GM19035 (cell line): Measurements from ENCODE around the gene OR52K1.
"Not testable (repeated sequence)": the region's sequence is repeated elsewhere in the genome, so short reads cannot be mapped to it uniquely, and the experiment has no call there.

Experiments used
- ATAC-seq: cut with Tn5 transposase; IDR thresholded peaks from one replicate; pipeline ENCODE4 v1.9.1; 2021; ENCODE audit not compliant: unreplicated experiment

Gene OR52K1

DNA sequence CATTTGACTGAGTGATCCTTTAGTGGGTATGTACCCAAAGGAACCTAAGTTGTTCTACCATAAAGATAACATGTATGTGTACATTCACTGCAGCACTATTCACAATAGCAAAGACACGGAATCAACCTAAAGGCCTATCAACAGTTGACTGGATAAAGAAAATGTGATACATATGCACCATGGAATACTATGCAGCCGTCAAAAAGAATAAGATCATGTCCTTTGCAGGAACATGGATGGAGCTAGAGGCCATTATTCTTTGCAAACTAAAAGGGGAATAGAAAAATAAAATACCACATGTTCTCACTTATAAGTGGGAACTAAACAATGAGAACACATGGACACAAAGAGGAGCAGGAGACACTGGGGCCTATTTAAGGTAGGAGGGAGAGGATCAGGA is 9.0 kb downstream of the OR52K1 start:
- ATAC-seq: not testable (repeated sequence)

DNA sequence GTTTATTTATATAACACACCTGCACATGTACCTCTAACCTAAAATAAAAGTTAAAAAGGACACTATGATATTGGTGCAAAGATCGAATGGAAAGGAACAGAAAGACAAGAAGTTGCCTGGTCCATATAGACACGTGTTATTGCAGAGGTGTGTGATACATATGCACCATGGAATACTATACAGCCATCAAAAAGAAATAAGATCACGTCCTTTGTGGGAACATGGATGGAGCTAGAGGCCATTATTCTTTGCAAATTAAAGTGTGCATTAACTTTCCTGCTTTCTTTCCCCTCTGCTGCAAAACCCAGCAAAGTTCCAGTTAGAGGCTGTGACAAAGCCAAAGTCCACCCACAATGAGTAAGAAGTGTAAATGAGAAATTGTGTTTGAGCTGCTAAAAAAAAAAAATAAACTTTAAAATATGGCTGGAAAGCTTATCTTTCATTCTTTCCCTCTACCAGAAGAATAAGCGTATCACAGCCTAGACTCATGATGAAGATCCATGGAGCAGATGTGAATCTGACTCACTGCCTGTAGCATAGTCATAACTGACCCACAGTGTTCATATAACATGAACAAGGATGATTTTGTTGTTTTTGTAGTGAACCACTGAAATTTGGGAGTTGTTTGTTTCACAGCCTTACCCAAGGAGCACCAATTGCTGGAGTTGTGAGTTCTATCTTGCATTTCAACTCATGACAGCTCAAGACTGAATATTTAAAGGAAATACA is 9.6 kb downstream of the OR52K1 start:
- ATAC-seq: no peak

DNA sequence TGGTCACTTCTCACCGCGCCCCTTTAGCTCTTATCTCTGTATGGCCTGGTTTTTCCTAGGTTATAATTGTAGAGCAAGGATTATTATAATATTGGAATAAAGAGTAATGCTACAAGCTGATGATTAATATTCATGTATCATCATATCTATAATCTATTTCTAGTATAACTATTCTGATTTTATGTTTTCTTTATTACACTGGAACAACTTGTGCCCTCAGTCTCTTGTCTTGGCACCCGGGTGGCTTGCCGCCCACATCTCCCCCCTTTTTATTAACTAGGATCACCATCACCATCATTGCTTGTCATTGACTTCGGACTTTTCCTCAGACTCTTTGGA is 11.0 kb downstream of the OR52K1 start:
- no peak for ATAC-seq

DNA sequence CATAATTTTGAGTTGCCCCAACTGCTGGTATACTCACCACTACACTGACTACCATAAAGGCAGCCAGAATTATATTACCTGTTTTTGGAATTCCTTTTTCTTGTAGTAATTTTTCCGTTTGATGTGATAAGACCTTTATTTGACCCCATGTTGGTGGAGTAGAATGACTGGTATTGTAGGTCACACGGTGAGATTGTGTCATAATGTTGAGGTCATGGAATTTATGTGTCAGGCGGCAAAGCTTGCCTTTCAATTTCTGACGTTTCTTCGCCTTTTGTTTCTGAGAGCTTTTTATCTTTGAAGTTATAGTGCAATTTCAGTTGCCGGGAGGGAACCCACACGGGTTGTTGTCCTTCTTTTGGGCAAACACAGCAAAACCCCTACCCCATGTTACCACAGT is 13.0 kb downstream of the OR52K1 start:
- ATAC-seq: no peak

DNA sequence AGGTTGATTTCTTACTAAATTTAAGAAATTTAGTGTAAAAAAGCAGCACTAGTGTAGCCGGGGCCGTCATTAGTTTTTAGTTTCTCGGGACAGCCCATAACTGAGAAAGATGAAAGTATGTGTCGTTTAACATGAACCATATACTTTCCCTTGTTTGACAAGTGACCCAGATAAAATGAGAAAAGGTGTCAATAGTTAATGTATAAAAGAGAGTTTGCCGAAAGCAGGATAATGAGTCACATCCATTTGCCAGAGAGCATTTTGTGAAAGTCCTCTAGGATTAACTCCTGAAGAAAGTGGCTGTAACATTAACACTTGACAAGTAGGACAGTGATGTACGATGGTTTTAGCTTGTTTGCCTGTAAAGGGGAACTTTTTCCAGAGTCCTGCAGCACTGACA is 13.5 kb downstream of the OR52K1 start:
- no peak for ATAC-seq

DNA sequence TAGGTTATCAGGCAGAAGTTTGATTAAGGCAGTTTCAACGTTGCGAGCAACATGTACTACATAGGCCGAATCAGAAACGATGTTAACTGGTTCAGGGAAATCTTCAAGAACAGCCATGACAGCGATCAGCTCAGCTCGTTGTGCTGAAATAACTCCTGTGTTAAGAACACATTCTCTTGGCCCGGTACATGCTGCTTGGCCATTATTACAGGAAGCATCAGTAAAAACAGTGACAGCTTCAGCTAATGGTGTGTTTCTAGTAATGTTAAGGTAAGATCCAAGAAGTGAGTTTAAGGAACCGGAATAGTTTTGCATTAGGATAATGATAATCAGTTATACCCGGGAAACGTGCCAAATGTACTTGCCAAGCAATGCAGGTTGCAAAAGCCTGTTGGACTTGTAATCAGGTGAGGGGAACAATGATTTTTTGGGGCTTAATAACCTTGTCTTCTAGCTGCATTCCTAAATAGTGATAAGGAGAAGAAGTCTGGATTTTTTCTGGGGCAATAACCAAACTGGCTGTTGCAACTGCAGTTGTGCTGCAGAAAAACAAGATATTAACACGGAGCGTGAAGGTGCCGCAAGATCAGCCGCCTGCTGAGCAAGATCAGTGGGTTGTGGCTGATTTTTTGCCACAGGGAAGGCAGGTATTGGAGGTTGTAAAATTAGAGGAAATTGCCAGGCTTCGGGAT is 14.3 kb downstream of the OR52K1 start:
- no peak for ATAC-seq

DNA sequence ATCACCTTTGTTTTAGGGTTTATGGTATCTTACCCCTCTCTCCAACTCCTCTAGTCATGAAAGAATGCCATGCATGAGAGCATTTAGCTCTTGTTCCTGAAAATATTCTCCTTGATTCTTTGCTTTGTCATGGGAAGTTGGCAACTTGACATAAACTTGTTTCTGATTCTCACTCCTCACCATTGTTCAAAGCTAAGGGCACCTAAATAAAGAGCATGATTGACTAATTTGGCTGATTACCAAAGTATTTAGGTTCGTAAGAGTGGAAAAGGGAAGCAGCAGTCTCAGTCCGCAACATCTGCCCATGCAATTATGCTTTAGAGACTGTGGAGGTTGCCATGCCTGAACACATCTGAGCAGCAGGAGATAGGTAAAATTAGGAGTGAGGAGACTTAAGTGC is 26.4 kb downstream of the OR52K1 start:
- ATAC-seq: no peak

DNA sequence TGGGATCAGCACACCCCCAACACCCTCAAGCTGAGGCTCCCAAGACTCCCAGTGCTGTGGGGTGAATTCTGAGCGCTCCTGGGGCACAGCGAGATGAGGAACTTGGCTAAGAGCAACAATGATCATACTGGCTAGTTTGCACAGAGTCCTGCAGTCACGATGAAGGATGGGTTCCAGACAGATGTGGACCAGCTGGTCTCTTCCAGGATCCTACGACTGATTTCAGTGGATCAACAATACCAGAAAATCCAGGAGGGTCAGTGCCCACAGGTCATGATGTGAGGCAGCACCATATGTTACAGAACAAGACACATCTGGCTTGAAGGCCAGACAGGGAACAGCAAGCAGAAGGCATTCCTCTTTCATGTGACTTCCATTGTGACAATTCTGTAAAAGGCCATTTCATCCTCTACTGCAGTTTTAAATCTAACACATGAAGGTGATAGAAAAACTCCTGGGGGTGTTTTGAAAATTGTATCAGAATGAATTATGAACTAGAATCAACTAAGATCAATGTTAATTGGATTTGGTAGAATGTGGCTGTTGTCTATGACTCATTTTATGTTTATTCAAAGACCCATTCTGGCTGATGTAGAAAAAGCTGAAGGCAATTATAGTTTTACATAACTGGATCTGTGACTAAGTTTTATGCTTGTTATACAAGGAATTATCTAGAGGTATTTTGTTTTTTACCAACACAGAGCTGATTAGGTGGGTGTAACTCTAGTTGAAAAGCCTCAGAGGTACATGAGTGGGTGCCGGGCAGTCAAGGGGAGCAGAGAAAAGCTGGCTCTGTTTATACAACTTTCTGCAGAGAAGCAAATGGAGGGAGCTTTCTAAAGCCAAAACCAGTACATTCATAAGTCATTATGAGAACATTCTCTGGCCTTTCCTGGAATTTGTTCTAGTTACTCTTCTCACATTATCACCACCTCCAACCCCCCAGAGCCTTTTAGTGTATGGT is 29.1 kb downstream of the OR52K1 start:
- no peak for ATAC-seq

DNA sequence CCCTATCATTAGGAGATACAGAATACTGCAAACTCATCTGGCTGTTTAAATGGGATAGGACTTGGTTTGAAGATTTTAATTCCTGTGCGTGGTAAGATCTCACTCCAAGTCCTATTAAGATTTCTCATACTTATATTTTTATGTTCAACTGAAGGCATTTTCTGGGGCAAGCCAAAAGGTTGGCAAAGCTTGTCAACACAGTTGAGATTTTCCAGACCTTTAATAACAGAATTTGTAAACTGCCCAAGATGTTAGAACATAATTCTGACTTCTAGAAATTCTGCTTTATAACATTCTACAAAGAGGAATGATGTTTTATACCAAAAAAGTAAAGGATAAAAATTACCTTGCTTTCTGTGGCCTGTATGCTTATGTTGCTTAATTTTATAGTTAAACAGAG is 31.8 kb downstream of the OR52K1 start:
- ATAC-seq: no peak

DNA sequence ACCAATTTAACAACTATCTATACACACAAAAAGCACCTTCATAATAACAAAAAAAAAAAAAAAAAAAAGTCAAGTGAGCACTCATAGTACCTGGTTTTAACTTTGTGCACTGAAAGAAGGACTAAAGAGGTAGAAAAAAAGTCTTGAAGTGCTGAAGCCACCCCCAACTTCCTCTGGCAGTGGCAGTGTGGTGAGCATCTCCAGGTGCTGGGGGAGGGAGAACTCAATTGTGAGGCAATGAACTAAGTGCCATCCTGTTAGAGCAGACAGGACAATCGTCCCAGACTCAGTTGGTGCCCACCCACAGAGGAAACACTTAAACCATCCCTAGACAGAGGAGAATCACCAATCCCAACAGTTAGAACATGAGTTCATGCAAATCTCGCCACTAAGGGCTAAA is 39.9 kb downstream of the OR52K1 start:
- ATAC-seq: no peak

DNA sequence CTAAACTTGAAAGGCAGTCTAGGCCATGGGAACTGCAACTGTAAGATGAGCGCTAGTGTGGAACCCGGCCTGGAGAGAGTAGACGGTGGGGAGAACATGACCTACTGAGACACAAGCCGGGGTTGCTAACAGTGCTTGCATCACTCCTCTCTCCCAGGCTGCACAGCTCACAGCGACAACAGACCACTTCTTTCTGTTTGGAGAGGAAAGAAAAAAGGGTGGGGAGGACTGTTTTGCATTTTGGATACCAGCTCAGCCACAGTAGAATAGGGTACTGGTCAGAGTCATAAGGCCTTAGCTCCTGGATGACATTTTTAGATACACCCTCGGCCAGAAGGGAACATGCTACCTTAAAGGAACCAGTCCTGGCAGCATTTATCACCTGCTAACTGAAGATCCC is 40.3 kb downstream of the OR52K1 start:
- no peak for ATAC-seq

DNA sequence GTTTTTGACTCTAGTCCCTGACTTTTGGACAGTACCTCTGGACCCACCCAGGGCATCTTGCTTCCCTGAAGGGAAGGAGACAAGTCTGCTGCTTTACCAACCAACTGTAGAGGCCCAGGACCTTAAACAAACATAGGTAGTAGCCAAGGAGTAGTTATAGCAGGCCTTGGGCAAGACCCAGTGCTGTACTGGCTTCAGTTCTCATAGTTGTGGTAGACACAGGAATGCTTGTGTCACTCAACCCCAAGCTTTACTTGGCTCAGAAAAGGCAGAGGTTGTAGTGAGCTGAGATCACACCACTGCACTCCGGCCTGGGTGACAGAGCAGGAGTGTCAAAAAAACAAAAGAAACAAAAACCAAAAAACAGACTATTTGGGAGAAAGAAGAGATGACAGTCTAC is 41.2 kb downstream of the OR52K1 start:
- ATAC-seq: no peak

DNA sequence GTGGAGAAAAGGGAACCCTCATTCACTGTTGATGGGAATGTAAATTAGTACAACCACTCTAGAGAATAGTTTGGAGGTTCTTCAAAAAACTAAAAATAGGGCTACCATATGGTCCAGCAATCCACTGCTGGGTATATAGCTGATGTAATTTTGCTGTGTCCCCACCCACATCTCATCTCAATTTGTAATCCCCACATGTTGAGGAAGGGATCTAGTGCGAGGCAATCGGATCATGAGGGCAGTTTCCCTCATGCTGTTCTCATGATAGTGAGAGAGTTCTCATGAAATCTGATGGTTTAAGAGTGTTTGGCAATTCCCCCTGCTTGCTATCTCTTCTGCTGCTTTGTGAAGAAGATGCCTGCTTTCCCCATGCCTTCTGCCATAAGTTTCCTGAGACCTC is 45.5 kb downstream of the OR52K1 start:
- ATAC-seq: no peak

DNA sequence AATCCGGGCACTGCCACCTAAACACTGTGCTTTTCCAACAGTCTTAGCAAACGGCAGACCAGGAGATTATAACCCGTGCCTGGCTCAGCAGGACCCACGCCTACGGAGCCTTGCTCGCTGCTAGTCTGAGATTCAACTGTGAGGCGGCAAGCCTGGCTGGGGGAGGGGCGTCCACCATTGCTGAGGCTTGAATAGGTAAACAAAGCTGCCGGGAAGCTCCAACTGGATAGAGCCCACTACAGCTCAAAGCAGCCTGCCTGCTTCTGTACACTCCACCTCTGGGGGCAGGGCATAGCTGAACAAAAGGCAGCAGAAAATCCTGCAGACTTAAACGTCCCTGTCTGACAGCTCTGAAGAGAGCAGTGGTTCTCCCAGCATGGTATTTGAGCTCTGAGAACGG is 49.2 kb downstream of the OR52K1 start:
- not testable (repeated sequence) for ATAC-seq

DNA sequence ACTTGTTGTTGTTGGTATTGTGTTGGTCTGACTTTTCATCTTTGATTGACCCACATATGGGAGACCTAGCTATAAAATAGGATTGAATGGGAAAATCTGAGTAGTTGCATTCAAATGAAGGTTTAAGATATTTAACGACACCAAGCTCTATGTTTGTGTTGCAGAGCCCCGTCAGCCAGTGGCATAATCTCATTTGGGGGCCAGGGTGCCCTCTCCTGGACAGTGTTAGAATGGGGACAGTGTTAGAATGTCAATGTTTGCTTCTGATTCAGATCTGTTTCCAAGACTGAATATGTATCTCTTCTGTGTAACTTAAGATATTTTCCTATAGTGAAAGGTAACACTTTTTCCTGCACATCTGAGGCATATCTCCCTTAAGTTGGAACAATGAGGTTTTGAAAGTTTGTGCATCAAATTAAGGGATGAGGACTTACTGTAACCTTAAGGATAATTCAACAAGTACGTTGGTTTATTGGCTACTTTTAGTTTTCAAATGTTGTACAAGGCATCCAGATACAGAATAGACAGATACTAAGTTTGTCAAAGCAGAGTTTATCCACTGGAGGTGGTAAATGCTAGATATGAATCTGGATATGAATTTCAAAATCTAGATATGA is 57.3 kb downstream of the OR52K1 start:
- ATAC-seq: peak; percentile 75

DNA sequence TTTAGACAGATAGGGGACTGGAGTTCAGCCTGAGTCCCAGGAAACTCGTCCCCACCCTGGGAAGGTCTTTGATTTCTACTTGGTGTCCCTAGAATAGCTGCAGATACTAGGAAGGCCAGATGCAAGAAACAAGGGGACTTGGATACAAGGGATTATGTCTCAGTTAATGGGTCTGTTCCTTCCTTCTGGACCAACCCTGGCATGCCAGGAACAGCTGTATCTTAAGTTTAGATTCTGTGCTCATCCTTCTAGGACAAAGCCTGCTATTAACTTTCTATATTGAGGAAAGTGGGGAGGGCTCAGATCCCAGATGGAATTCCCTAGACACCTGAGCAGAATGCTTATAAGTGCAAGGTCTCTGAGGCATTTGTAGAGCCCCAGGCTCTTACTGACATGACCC is 58.6 kb downstream of the OR52K1 start:
- ATAC-seq: no peak
